Fibroblast of peridontal ligament (primary cell): ENCODE measurements around the gene YTHDC2.

ENCODE experiments used
- DNase-seq: peaks from one replicate; pipeline ENCODE4 v3.0.0-alpha.2; 2010; ENCODE audit errors: extremely low read depth

Gene YTHDC2

DNA sequence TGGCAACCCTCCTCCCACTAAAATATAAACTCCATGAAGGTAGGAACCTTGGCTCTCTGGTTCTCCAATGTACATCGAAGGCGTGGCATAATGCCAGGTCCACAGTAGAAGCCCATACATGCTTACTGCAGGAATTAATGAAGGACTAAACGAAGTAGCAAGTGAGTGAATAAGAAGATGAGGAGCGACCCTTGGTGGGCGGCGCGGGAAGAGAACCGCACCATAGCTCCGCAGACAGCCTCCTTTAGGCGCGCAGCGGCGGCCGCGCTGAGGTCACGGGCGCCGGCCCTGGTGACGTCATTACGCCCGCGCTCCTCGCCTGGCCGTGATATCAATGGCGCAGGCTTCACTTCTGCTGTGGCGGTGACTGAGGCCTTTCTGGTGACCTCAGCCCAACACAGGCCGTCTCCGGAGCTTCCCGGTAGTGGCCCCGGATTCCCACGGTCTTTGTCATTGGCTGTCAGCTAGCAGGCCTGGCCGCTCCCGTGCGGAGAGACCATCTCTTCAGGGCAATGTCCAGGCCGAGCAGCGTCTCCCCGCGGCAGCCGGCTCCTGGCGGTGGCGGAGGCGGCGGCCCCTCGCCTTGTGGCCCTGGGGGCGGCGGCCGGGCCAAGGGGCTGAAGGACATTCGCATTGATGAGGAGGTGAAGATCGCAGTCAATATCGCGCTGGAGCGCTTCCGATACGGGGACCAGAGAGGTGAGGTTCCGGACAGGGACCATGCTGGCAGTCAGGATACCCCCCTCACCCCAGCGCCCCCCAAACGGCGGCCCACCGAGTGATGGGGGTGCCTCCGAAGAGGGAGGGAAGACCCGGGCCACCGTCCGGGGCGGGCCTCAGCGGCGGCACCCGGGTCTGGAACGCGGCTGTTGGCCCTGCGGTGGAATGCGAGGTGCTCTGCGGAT, at the start of gene YTHDC2:
Gene YTHDC2, plus strand, starts transcription at position 311 of the 905 bp plus-strand sequence. Its CDS starts 202 bp downstream, at position 513.
- peak; percentile 82 for DNase-seq

GRCh38 chr5:113474100-113474728, 39.3 kb upstream of the YTHDC2 start:
- no peak for DNase-seq

- DNase-seq = no peak
Observed at GRCh38 chr5:113478691-113479090, 34.8 kb upstream of the YTHDC2 start.

GRCh38 chr5:113480243-113480642, 33.3 kb upstream of the YTHDC2 start:
- peak; percentile 10 for DNase-seq

GRCh38 chr5:113487416-113487780, 26.1 kb upstream of the YTHDC2 start:
- peak; percentile 29 for DNase-seq

DNA sequence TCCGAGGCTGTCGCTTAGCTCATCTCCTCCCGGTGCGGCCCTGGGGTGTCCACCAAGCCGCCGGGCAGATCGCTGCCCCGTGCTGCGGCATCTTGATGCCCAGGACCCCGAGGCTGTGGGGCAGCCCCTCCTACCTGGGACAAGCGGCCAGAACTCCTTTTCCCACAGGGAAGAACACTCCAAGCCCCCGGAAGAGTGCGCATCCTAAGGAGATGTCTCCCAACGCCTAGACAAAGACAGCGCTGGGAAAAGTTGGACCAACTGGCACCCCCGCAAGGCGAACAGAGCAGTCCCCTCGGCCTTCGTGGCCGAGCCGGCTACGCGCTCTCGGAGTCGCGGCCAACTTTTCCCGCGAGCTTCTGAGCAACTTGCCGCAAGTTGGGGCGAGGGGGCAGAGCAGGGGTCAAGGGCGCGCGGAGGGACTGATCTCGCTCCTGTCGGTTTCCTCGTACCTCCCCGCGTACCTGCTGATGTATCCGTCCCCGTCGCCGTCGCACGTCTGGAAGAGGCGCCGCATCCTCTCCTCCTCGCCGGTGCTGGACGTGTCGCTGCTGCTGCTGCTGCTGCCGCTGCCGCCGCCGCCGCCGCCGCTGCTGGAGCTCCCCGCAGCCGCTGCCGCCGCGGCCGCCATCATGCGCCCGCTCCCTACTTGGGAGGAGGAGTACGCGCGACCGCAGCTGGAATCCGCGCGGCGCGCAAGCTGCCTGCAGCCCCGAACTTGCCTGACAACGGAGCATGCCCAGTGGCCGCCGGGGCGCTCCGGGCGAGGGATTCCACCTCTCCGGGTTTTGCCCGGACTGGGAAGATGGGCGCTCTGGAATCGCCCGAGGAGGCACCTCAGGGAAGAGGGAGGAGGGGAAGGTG, 25.5 kb upstream of the YTHDC2 start, which contains the start of gene MCC:
Gene MCC, minus strand, starts transcription at position 673 of the 864 bp plus-strand sequence.
- peak; percentile 89 for DNase-seq

DNA sequence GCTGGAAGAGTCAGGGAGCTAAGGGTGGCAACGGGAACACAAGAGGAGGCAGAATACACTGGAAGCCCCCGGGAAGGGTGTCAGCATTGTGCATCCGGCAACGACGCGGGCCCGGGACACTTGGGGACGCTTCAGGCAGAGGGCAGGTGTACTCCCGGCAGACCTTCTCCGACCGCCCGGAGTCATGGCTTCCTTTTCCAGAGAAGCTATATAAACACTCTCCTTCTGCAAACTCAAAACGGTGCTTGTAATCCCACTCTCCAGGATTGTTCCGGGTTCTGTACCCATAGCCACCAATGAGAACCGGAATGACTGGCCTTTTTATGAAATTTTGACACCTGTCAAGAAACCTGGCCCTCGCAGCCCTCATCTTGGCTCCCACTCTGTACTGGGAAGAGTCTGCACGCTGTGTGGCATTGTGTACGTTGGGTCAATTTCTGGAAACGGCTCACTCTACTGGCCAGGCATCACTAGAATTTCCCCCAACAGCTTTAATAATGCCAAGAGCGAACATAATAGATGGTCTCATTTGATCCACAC, 24.8 kb upstream of the YTHDC2 start:
- peak; percentile 32 for DNase-seq

DNA sequence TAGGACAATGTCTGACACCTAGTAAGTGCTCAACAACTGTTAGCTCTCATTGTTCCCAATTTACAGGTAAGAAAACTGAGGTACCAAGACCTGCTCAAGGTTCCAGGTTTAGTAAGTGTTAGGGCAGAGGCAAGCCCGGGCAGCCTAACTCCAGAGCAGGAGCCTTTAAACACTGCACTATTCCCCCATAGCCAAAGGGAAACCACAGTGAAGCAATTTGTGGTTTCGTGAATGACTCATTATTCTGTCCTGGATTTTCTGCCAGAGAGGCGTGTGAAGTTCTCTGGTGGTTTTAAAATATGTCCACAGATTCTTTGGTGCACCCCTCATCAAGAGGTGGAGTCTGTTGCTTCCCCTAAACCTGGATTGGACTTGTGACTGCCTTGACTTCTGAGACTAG, 24.2 kb upstream of the YTHDC2 start:
- peak; percentile 99 for DNase-seq

GRCh38 chr5:113490317-113490716, 23.2 kb upstream of the YTHDC2 start:
- DNase-seq = no peak

DNA sequence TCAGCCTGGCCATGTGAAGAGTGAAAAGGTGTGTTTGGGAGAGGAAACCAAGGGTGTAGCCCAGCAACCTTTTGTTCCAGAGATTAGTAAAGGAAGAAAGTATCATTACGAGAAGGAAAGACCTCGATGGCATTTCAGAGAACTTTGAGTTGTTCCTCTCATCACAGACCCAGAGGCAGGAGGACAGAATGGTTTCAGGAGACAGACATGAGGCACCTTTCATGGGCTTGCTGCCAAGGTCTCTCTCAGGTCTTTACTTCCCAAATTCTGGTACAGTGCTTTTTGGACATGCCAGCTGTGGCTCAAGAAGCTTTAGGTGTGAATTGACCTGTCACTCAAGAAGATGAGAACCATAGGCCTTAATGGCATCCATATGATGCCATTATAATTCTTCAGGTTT, 22.5 kb upstream of the YTHDC2 start:
- no peak for DNase-seq

- no peak for DNase-seq
Observed at GRCh38 chr5:113493446-113493845, 20.0 kb upstream of the YTHDC2 start.

- no peak for DNase-seq
Observed at GRCh38 chr5:113495422-113495841, 18.1 kb upstream of the YTHDC2 start.

DNA sequence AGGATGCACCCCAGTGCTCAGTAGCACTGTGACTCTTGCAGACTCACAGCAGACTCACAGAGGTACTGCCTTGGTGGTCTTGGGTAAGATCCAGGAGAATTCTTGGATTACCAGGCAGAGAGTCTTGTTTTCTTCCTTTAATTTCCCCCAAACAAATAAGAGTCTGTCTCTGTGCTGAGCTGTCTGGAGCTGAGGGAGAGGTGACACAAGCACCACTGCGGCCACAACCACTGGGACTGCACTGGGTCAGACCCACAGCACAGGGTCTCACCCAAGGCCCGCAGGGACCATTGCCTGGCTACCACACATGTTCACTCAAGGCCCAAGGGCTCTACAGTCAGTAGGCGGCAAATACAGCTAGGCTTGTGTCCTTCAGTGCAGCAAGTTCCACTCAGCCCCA, 11.4 kb upstream of the YTHDC2 start:
- DNase-seq = no peak

GRCh38 chr5:113503146-113503545, 10.3 kb upstream of the YTHDC2 start:
- DNase-seq = no peak

DNA sequence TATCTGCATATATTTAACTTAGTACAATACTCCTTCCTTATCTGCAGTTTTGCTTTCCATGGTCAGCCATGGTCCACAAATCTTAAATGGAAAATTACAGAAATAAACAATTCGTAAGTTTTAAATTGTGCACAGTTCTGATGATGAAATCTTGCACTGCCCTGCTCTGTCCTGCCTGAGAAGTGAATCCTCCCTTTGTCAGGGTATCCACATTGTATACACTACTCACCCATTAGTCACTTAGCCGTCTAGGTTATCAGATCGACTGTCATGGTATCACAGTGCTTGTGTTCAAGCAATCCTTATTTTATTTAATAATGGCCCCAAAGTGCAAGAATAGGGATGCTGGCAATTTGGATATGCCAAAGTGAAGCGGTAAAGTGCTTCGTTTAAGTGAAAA, 8.3 kb upstream of the YTHDC2 start:
- DNase-seq = no peak

DNA sequence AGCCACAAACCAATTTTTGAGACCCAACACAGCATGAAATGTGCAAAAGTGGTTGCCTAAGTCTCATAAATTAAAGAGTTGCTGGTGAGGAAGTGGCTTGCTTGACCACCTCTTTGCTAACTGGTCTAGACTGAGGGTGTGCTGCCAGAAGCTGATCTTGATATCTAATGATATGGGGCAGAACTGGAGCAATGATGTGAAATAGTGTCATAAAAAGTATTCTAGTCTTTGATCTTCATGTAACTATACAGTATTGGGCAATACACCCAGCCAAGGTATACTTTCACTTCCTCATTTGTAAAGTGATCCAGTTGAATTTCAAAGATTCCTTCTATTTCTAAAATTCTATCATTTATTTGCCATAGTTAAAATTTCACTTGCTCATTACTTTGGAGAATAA, 5.9 kb upstream of the YTHDC2 start:
- no peak for DNase-seq

DNA sequence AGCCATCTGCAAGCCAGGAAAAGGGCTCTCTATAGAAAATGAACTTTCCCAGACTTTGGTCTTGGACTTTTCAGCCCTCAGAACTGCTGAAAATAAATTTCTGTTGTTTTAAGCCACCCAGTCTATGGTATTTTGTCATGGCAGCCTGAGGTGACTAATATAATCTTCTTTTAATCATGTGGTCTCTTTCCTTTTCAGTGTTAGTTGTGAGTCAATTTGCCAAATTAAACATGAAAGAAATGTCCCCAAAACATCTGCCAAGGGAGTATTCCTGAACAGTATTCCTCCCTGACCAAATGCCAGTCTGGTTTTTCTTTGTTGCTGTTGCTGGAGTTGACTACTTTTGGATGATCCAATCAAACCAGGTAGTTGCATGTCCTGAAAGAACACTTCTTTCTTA, 4.7 kb upstream of the YTHDC2 start:
- no peak for DNase-seq

DNA sequence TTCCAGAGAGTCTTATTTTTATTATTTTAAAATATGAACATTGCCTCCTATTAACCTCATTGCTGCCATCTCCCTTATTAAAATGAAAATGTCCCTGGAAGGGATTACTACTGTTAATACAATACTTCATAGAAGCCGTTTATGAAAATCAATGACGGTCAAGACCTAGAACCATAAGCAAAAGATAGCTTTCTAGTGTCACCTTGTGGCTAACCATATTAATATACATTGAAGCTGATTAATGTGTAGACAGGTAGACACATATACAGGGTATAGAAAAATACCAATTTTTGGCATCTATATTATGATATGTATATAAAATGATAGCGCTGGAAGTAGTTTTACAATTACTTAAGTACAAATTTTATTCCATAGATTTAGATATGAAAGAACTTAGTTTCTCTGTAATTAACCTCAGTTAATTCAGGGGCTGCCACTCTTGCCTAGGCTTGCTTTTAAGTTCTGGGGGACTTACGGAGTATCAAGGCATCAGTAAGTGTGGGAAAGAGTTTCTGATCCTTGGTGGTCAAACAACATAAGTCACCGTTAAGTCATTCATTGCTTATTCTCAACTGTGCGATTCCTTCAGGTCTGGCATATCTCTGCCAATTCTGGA, 2.5 kb upstream of the YTHDC2 start:
- DNase-seq = peak; percentile 80

- no peak for DNase-seq
Observed at GRCh38 chr5:113512341-113512740, 1.2 kb upstream of the YTHDC2 start.

DNA sequence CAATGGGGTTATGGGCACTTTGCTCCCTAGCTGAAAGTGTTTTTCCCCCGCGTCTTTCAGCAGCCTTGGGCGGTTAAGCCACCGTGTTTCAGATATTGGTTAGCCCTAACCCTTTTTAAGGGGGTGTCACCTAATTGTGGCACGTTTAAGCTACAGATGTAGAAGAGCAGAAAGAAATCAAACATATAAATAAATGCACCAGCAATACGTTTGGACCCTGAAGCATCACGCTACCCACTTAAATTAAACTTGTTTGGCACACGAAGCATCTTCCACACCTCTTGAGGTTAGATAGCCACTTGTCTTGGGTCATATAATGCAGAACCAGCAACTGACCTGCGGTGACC, 768 bp downstream of the YTHDC2 start:
- DNase-seq = no peak

- no peak for DNase-seq
Observed at GRCh38 chr5:113518884-113519283, 5.4 kb downstream of the YTHDC2 start.

- no peak for DNase-seq
Observed at GRCh38 chr5:113519412-113519811, 5.9 kb downstream of the YTHDC2 start.
